Liver (tissue), 3 donors: ENCODE results near the gene NET1.

Experiments used
- FOXA1 ChIP-seq: IDR thresholded peaks from 2 replicates; pipeline ENCODE4 v1.6.1; 2016; ENCODE audit warnings: antibody characterized with exemption
- GABPA ChIP-seq, 2 donors: IDR thresholded peaks in 1 of 2; conservative IDR thresholded peaks in 1 of 2; 2 replicates each; pipeline ENCODE4 v1.6.1; 2016; ENCODE audit warnings: antibody characterized with exemption in 2 of 2, mild to moderate bottlenecking in 1 of 2, moderate library complexity in 1 of 2
- HNF4G ChIP-seq: IDR thresholded peaks from 2 replicates; pipeline ENCODE4 v1.6.1; 2016; ENCODE audit warnings: antibody characterized with exemption
- JUND ChIP-seq, 2 donors: IDR thresholded peaks; 2 replicates each; pipeline ENCODE4 v1.6.1; 2016; ENCODE audit warnings: antibody characterized with exemption in 2 of 2
- RAD21 ChIP-seq, 2 donors: IDR thresholded peaks; 2 replicates each; pipeline ENCODE4 v1.6.1; 2016; ENCODE audit warnings: antibody characterized with exemption in 2 of 2, mild to moderate bottlenecking in 2 of 2
- RXRA ChIP-seq, 2 donors: IDR thresholded peaks; 2 replicates each; pipeline ENCODE4 v1.6.1; 2017 to 2018; ENCODE audit warnings: antibody characterized with exemption in 2 of 2, mild to moderate bottlenecking in 1 of 2
- SP1 ChIP-seq: IDR thresholded peaks from 2 replicates; pipeline ENCODE4 v1.6.1; 2018; ENCODE audit warnings: antibody characterized with exemption, mild to moderate bottlenecking
- TAF1 ChIP-seq: conservative IDR thresholded peaks from 2 replicates; pipeline ENCODE4 v1.6.1; 2016; ENCODE audit warnings: antibody characterized with exemption, mild to moderate bottlenecking
- YY1 ChIP-seq: IDR thresholded peaks from 2 replicates; pipeline ENCODE4 v1.6.1; 2016; ENCODE audit warnings: antibody characterized with exemption, mild to moderate bottlenecking
- TF ChIP-seq, protein P1 (sequence below): fragments of 150-350 bp; IDR thresholded peaks from 2 replicates; pipeline ENCODE4 v1.5.1; 2017; ENCODE audit warnings: improper control_type of control experiment, low read depth, low read length; ENCODE audit not compliant: missing input control
- TF ChIP-seq, protein P2 (sequence below): IDR thresholded peaks from 2 replicates; pipeline ENCODE4 v1.6.1; 2016; ENCODE audit warnings: antibody characterized with exemption, mild to moderate bottlenecking
- TF ChIP-seq, protein P3 (sequence below): IDR thresholded peaks from 2 replicates; pipeline ENCODE4 v1.6.1; 2016; ENCODE audit warnings: antibody characterized with exemption
- TF ChIP-seq, protein P4 (sequence below): IDR thresholded peaks from 2 replicates; pipeline ENCODE4 v1.6.1; 2016; ENCODE audit warnings: antibody characterized with exemption
- TF ChIP-seq, protein P5 (sequence below): IDR thresholded peaks from 2 replicates; pipeline ENCODE4 v1.6.1; 2016; ENCODE audit warnings: antibody characterized with exemption
- donor health status: healthy.
- donor health status: healthy.

DNA sequence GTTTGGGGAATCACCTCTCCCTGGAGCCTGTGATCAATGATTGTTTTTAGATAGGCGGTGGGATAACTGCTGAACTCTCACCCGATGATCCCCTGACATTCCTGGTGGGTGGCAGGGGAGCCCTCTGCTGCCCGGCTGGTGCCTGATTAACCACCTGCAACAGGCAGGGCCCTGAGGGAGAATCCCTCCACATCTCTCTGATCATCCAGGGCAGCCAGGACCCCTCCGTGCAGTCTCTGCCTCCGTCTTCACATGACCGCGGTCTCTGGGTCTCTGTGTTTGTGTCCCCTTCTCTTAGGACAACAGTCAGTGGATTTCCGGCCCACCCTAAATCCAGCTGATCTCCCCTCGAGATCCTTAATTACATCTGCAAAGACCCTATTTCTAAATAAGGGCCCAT lies 69.7 kb downstream of the NET1 start:
- TF ChIP-seq, protein P1, sequence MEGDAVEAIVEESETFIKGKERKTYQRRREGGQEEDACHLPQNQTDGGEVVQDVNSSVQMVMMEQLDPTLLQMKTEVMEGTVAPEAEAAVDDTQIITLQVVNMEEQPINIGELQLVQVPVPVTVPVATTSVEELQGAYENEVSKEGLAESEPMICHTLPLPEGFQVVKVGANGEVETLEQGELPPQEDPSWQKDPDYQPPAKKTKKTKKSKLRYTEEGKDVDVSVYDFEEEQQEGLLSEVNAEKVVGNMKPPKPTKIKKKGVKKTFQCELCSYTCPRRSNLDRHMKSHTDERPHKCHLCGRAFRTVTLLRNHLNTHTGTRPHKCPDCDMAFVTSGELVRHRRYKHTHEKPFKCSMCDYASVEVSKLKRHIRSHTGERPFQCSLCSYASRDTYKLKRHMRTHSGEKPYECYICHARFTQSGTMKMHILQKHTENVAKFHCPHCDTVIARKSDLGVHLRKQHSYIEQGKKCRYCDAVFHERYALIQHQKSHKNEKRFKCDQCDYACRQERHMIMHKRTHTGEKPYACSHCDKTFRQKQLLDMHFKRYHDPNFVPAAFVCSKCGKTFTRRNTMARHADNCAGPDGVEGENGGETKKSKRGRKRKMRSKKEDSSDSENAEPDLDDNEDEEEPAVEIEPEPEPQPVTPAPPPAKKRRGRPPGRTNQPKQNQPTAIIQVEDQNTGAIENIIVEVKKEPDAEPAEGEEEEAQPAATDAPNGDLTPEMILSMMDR, result no peak
- TF ChIP-seq RAD21 (IDR thresholded peaks at IDR 0.05) (no peak), RXRA (IDR thresholded peaks at IDR 0.05) (no peak), SP1 (no peak), JUND (IDR thresholded peaks at IDR 0.05) (no peak), YY1 (no peak), GABPA (IDR thresholded peaks at IDR 0.05 in 1 of 2, conservative IDR thresholded peaks at IDR 0.05 in 1 of 2) (no peak), TAF1 (no peak), FOXA1 (no peak), HNF4G (no peak)
- TF ChIP-seq, protein P2, sequence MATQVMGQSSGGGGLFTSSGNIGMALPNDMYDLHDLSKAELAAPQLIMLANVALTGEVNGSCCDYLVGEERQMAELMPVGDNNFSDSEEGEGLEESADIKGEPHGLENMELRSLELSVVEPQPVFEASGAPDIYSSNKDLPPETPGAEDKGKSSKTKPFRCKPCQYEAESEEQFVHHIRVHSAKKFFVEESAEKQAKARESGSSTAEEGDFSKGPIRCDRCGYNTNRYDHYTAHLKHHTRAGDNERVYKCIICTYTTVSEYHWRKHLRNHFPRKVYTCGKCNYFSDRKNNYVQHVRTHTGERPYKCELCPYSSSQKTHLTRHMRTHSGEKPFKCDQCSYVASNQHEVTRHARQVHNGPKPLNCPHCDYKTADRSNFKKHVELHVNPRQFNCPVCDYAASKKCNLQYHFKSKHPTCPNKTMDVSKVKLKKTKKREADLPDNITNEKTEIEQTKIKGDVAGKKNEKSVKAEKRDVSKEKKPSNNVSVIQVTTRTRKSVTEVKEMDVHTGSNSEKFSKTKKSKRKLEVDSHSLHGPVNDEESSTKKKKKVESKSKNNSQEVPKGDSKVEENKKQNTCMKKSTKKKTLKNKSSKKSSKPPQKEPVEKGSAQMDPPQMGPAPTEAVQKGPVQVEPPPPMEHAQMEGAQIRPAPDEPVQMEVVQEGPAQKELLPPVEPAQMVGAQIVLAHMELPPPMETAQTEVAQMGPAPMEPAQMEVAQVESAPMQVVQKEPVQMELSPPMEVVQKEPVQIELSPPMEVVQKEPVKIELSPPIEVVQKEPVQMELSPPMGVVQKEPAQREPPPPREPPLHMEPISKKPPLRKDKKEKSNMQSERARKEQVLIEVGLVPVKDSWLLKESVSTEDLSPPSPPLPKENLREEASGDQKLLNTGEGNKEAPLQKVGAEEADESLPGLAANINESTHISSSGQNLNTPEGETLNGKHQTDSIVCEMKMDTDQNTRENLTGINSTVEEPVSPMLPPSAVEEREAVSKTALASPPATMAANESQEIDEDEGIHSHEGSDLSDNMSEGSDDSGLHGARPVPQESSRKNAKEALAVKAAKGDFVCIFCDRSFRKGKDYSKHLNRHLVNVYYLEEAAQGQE, result no peak
- TF ChIP-seq, protein P3, sequence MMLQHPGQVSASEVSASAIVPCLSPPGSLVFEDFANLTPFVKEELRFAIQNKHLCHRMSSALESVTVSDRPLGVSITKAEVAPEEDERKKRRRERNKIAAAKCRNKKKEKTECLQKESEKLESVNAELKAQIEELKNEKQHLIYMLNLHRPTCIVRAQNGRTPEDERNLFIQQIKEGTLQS, result no peak
- TF ChIP-seq, protein P4, sequence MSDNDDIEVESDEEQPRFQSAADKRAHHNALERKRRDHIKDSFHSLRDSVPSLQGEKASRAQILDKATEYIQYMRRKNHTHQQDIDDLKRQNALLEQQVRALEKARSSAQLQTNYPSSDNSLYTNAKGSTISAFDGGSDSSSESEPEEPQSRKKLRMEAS, result no peak
- TF ChIP-seq, protein P5, sequence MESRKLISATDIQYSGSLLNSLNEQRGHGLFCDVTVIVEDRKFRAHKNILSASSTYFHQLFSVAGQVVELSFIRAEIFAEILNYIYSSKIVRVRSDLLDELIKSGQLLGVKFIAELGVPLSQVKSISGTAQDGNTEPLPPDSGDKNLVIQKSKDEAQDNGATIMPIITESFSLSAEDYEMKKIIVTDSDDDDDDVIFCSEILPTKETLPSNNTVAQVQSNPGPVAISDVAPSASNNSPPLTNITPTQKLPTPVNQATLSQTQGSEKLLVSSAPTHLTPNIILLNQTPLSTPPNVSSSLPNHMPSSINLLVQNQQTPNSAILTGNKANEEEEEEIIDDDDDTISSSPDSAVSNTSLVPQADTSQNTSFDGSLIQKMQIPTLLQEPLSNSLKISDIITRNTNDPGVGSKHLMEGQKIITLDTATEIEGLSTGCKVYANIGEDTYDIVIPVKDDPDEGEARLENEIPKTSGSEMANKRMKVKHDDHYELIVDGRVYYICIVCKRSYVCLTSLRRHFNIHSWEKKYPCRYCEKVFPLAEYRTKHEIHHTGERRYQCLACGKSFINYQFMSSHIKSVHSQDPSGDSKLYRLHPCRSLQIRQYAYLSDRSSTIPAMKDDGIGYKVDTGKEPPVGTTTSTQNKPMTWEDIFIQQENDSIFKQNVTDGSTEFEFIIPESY, result no peak
